Lower leg skin (tissue), 3 donors: ENCODE measurements around the gene ZCCHC2.

Source experiments
- CTCF ChIP-seq, 3 donors: fragments of 450-650 bp; IDR thresholded peaks; one replicate each; pipeline ENCODE4 v1.5.1; 2016; ENCODE audit warnings: antibody characterized with exemption in 3 of 3, mild to moderate bottlenecking in 3 of 3, moderate library complexity in 2 of 3
- POLR2A ChIP-seq, 2 donors: fragments of 450-650 bp; IDR thresholded peaks; one replicate each; pipeline ENCODE4 v1.6.1; 2016 to 2017; ENCODE audit warnings: antibody characterized with exemption in 2 of 2, mild to moderate bottlenecking in 1 of 2, moderate library complexity in 1 of 2

DNA sequence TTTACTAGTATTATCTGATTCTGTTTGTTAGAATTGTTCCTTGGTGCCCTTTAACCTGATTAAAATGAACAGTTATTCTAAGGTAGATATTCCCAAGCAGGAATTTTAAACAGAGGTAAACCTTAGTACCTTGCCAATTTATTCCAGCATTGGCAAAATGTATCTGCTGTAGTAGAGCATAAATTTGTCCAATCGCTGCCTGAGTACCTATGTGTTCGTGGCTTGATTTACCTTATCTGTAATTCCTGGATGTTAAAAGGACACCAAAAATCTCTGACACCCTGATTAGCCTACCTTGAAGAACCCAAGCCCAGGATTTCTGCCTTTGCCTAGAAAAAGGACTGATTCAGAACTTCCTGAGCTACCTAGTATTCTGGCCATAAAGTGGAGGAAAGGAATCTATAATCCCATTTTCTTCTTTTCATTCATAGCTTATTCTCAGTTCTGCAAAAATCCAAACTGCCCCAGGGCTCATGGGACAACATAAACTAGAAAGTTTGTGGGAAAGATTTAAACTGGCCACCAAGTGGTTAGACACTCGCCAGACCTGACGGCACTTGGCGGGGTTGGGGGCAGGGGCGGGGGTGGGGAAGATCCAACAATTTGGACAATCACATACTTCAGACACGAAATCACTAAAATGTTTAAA lies 16.2 kb upstream of the ZCCHC2 start:
- no peak for TF ChIP-seq CTCF (IDR thresholded peaks at IDR 0.05)
- no peak for TF ChIP-seq POLR2A (IDR thresholded peaks at IDR 0.05)
